ENCODE results near the gene PRKAR1B. TPM values are rescaled to one million over a fixed set of nuclear protein-coding genes. Genes with fewer than 3 reads are reported as not detected.

PRKAR1B gene
- total and polyA plus RNA-seq, 10 of the 15 experiments (the other 5 are each of a cell fraction or from before 2014, with no cell fraction given): 1.4 to 45.6 (median 19.3) TPM

GRCh38 chr7:585873-586272 is 141.2 kb downstream of the PRKAR1B start:
- ATAC-seq: no peak

GRCh38 chr7:585229-585711 is 141.8 kb downstream of the PRKAR1B start:
- no peak overlapping the region for H3K4me3 ChIP-seq
- H3K9me3 ChIP-seq (replicated peaks; ENCODE audit: control insufficient read depth, insufficient read depth, low read length): peaks cover 5% of the 10 kb centered on the region; the same call in 2 of the 3 replicates
- no peaks in the 10 kb centered on the region for H3K79me2 ChIP-seq (ENCODE audit: control insufficient read depth, insufficient read depth, low read length)
- ChIA-PET SMC1A (ENCODE audit: uncharacterized antibody, unreplicated experiment) (no interaction called here), CTCF (no interaction called here), POLR2A (no interaction called here), RAD21 (ENCODE audit: unreplicated experiment) (no interaction called here)
- H3K36me3 ChIP-seq (ENCODE audit: control insufficient read depth in 2 of 2, insufficient read depth in 2 of 2, low read length in 1 of 2): peaks cover 11 to 13% of the 10 kb centered on the region in 2 experiments; a peak in 3 of 4 replicates
- DNase-seq (ENCODE audit: low read depth, low spot score) (peak; percentile 43), ATAC-seq (peak; percentile 65), FAIRE-seq (peak; percentile 86)
- intact Hi-C loops (cut with micrococcal nuclease; ENCODE audit: unreplicated experiment): no loop called here
- H3K4me2 ChIP-seq (ENCODE audit: control insufficient read depth, insufficient read depth): 0 out of 2 replicates have a peak overlapping the region, but pooled peaks have one; percentile 21
- 22% methylated on average over 18 of the region's 18 CpGs for WGBS (ENCODE audit: insufficient coverage, insufficient replicate concordance, low lambda C conversion rate, missing lambda C conversion rate)
- peak overlapping the region; percentile 27 for H3K27ac ChIP-seq (ENCODE audit: control insufficient read depth, insufficient read depth)
- no peak overlapping the region; the same call in 1 of the 2 replicates for H2AFZ ChIP-seq (ENCODE audit: control insufficient read depth, low read depth, low read length)
- H4K20me1 ChIP-seq (ENCODE audit: control insufficient read depth, insufficient read depth): no peaks in the 10 kb centered on the region
- H3K27me3 ChIP-seq (replicated peaks in 1 of 2; ENCODE audit: control insufficient read depth in 2 of 2, insufficient read depth in 2 of 2, low read length in 1 of 2): no peaks in the 10 kb centered on the region
- in situ Hi-C loops (cut with MboI): loop anchor here (5.0 kb wide), 1 partner anchor 63 kb away; no protein-coding TSS in a partner anchor
- no peak overlapping the region for H3K9ac ChIP-seq (ENCODE audit: control insufficient read depth, insufficient read depth, low read length)
- BruUV-seq (replicated peaks): no TSS peak
- peaks cover 11% of the 10 kb centered on the region for H3K4me1 ChIP-seq (ENCODE audit: control insufficient read depth, insufficient read depth, low read length)
- peak; percentile 74 for TF ChIP-seq NR2F1 (conservative IDR thresholded peaks at IDR 0.05)
- peak in 1 of 2 experiments; percentile 42; a peak in 1 of 3 replicates for TF ChIP-seq EGR1 (IDR thresholded peaks at IDR 0.05; ENCODE audit: borderline replicate concordance in 1 of 2, low read depth in 2 of 2, low read length in 2 of 2)
- peak; percentile 65 for TF ChIP-seq CREM (IDR thresholded peaks at IDR 0.05; ENCODE audit: low read depth)
- TF ChIP-seq ETV6 (conservative IDR thresholded peaks at IDR 0.05 in 1 of 2, IDR thresholded peaks at IDR 0.05 in 1 of 2; ENCODE audit: borderline replicate concordance in 1 of 2, low read depth in 1 of 2): 0 out of 4 replicates have a peak, but pooled peaks of 1 of the 2 experiments have one; percentile 25
- peak; percentile 74 for TF ChIP-seq JUNB (IDR thresholded peaks at IDR 0.05)
- TF ChIP-seq HSF1 (IDR thresholded peaks at IDR 0.05; ENCODE audit: low read depth, low read length): no peak
- no peak for TF ChIP-seq ASH2L (IDR thresholded peaks at IDR 0.05; ENCODE audit: borderline replicate concordance, low read depth)
- no peak for TF ChIP-seq SREBF1 (IDR thresholded peaks at IDR 0.05; ENCODE audit: low read length)
- TF ChIP-seq RUNX3 (IDR thresholded peaks at IDR 0.05; ENCODE audit: low read length): peak; percentile 89
- peak; percentile 75 for TF ChIP-seq NFIC (IDR thresholded peaks at IDR 0.05; ENCODE audit: low read depth, low read length)
- peak; percentile 56 for TF ChIP-seq IKZF1 (conservative IDR thresholded peaks at IDR 0.05)
- peak; percentile 31 for TF ChIP-seq SP1 (IDR thresholded peaks at IDR 0.05; ENCODE audit: low read depth, low read length)
- no peak for TF ChIP-seq MTA3 (IDR thresholded peaks at IDR 0.05; ENCODE audit: borderline replicate concordance, low read length)
- no peak for TF ChIP-seq TBL1XR1 (IDR thresholded peaks at IDR 0.05; ENCODE audit: low read depth, low read length)
- peak; percentile 61; the same call in 1 of the 2 replicates for TF ChIP-seq FOXM1 (IDR thresholded peaks at IDR 0.05; ENCODE audit: low read depth, low read length)

More at GRCh38 chr7:585873-586272, 141.2 kb downstream of the PRKAR1B start:
- Histone ChIP-seq H3K79me2 (ENCODE audit: control insufficient read depth, insufficient read depth, low read length) (no peaks in the 10 kb centered on the region), H3K36me3 (ENCODE audit: control insufficient read depth in 2 of 2, insufficient read depth in 2 of 2, low read length in 1 of 2) (peaks cover 11 to 13% of the 10 kb centered on the region in 2 experiments; a peak in 3 of 4 replicates), H3K9ac (ENCODE audit: control insufficient read depth, insufficient read depth, low read length) (no peak overlapping the region), H3K27me3 (replicated peaks in 1 of 2; ENCODE audit: control insufficient read depth in 2 of 2, insufficient read depth in 2 of 2, low read length in 1 of 2) (no peaks in the 10 kb centered on the region), H3K9me3 (replicated peaks; ENCODE audit: control insufficient read depth, insufficient read depth, low read length) (peaks cover 5% of the 10 kb centered on the region; the same call in 2 of the 3 replicates), H3K4me1 (ENCODE audit: control insufficient read depth, insufficient read depth, low read length) (peaks cover 11% of the 10 kb centered on the region), H3K4me2 (ENCODE audit: control insufficient read depth, insufficient read depth) (no peak overlapping the region), H4K20me1 (ENCODE audit: control insufficient read depth, insufficient read depth) (no peaks in the 10 kb centered on the region), H3K27ac (ENCODE audit: control insufficient read depth, insufficient read depth) (no peak overlapping the region; the same call in 1 of the 2 replicates), H2AFZ (ENCODE audit: control insufficient read depth, low read depth, low read length) (no peak overlapping the region), H3K4me3 (no peak overlapping the region)
- FAIRE-seq: no peak
- no TSS peak for BruUV-seq (replicated peaks)
- TF ChIP-seq MXI1 (IDR thresholded peaks at IDR 0.05; ENCODE audit: low read depth, low read length): no peak
- no peak for TF ChIP-seq SMC3 (IDR thresholded peaks at IDR 0.05; ENCODE audit: borderline replicate concordance, low read length)
- no peak for TF ChIP-seq FOS (IDR thresholded peaks at IDR 0.05; ENCODE audit: borderline replicate concordance, extremely low read depth, insufficient read length)
- 0 out of 2 replicates have a peak, but pooled peaks have one; percentile 14 for TF ChIP-seq YY1 (IDR thresholded peaks at IDR 0.05; ENCODE audit: low read depth, low read length)
- TF ChIP-seq MEF2A (IDR thresholded peaks at IDR 0.05; ENCODE audit: insufficient read depth, low read depth, low read length): no peak
- TF ChIP-seq ZSCAN29 (IDR thresholded peaks at IDR 0.05): no peak
- TF ChIP-seq CBX5 (IDR thresholded peaks at IDR 0.05; ENCODE audit: low read depth): peak; percentile 54; the same call in 1 of the 2 replicates
- ChIA-PET POLR2A (no interaction called here), CTCF (no interaction called here), RAD21 (ENCODE audit: unreplicated experiment) (no interaction called here), SMC1A (ENCODE audit: uncharacterized antibody, unreplicated experiment) (no interaction called here)
- in situ Hi-C loops (cut with MboI): loop anchor here (5.0 kb wide), 1 partner anchor 64 kb away; no protein-coding TSS in a partner anchor
- DNase-seq (ENCODE audit: low read depth, low spot score): no peak
- 48% methylated on average over 6 of the region's 6 CpGs for WGBS (ENCODE audit: insufficient coverage, insufficient replicate concordance, low lambda C conversion rate, missing lambda C conversion rate)
- intact Hi-C loops (cut with micrococcal nuclease; ENCODE audit: unreplicated experiment): no loop called here

Measured in GM12878 (cell line).